Measurements from ENCODE around the gene ESYT2.
A peak's percentile ranks its signal among the peaks of the same experiment; 100 is the strongest.
"Not testable (repeated sequence)": the region's sequence is repeated elsewhere in the genome, so short reads cannot be mapped to it uniquely, and the experiment has no call there.

Gene ESYT2

GRCh38 chr7:158722574-158723237, 106.6 kb downstream of the ESYT2 start:
- DNase-seq: no peak

GRCh38 chr7:158720112-158720511, 109.2 kb downstream of the ESYT2 start:
- DNase-seq: no peak

GRCh38 chr7:158716802-158717201, 112.5 kb downstream of the ESYT2 start:
- DNase-seq: no peak

GRCh38 chr7:158710651-158711102, 118.6 kb downstream of the ESYT2 start:
- DNase-seq: no peak

GRCh38 chr7:158707610-158708009, 121.7 kb downstream of the ESYT2 start:
- no peak for DNase-seq

GRCh38 chr7:158706710-158707590, 122.4 kb downstream of the ESYT2 start:
- no peak for DNase-seq

- DNase-seq: no peak
Observed at GRCh38 chr7:158706273-158706704, 123.0 kb downstream of the ESYT2 start.

GRCh38 chr7:158705234-158705850, 124.0 kb downstream of the ESYT2 start:
- no peak for DNase-seq

- DNase-seq: peak; percentile 98
Observed at GRCh38 chr7:158704524-158705233, 124.6 kb downstream of the ESYT2 start, which contains the start of gene NCAPG2. TSS of gene NCAPG2 (minus strand) at chr7:158704804. CDS start at chr7:158701899, 2,905 bp downstream.

GRCh38 chr7:158703679-158704523, 125.4 kb downstream of the ESYT2 start:
- DNase-seq: not testable (repeated sequence)

- DNase-seq: no peak
Observed at GRCh38 chr7:158702944-158703343, 126.4 kb downstream of the ESYT2 start.

- DNase-seq: no peak
Observed at GRCh38 chr7:158702196-158702595, 127.1 kb downstream of the ESYT2 start.

GRCh38 chr7:158700008-158700407, 129.3 kb downstream of the ESYT2 start:
- no peak for DNase-seq

GRCh38 chr7:158699341-158699740, 130.0 kb downstream of the ESYT2 start:
- DNase-seq: no peak

- no peak for DNase-seq
Observed at GRCh38 chr7:158698657-158699195, 130.6 kb downstream of the ESYT2 start.

GRCh38 chr7:158697597-158697996, 131.7 kb downstream of the ESYT2 start:
- DNase-seq: not testable (repeated sequence)

- no peak for DNase-seq
Observed at GRCh38 chr7:158695726-158696452, 133.4 kb downstream of the ESYT2 start.

GRCh38 chr7:158695056-158695455, 134.3 kb downstream of the ESYT2 start:
- DNase-seq: no peak

GRCh38 chr7:158694650-158695049, 134.7 kb downstream of the ESYT2 start:
- no peak for DNase-seq

- no peak for DNase-seq
Observed at GRCh38 chr7:158689488-158689887, 139.8 kb downstream of the ESYT2 start.

- DNase-seq: no peak
Observed at GRCh38 chr7:158687406-158687805, 141.9 kb downstream of the ESYT2 start.

Data from T1000 (cell line).